ENCODE results near the gene STXBP2.

Gene STXBP2

DNA sequence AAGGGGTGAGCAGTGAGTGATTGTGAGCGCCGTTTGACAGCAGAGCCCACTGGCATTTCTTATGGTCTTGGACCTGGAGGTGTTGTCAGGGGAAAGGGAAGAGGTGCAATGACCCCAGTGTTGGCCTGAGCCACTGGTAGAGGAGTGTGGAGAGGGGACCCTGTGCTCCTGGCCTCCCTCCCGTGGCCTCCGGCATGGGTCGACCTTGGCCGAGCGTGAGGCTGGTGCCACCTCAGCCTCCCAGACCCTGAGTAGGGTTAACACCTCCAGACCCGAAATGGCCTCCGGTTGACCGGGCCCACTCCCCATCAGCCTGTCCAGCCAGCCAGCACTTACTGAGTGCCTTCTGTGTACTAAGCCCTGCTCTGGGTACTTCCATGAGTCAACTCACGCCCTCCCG is 50.3 kb downstream of the STXBP2 start:
- peak overlapping the region; percentile 15 for H3K27ac Mint-ChIP-seq
- no peaks in the 10 kb centered on the region for H3K27me3 Mint-ChIP-seq
- H3K9me3 Mint-ChIP-seq, result no peaks in the 10 kb centered on the region
- ATAC-seq, result peak; percentile 42
- no peak overlapping the region for H3K4me3 Mint-ChIP-seq
- H3K36me3 Mint-ChIP-seq, result peaks cover 34% of the 10 kb centered on the region
- H3K4me1 Mint-ChIP-seq, result peaks cover 10% of the 10 kb centered on the region

DNA sequence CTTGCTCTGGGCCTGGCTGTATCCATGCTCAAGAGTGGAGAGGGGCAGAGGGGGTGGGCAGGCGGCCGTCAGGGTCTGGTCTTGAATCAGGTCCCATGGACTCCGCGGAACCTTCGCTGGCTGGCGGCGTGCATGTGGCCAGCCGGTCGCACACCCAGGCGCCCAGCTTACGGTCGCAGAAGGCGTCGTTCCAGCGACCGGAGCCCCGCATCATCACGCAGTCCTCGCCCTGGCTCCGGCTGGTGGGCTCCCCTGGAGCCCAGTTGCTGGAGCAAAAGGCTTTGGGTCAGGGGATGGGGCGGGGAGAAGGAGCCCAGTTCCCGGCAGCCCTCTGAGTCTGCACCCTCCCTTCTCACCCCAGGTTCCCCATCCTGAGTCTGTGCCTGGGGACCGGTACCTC is 52.3 kb downstream of the STXBP2 start:
- Mint-ChIP-seq H3K27me3 (no peaks in the 10 kb centered on the region), H3K4me1 (peaks cover 3% of the 10 kb centered on the region), H3K4me3 (no peak overlapping the region), H3K27ac (no peak overlapping the region), H3K9me3 (no peaks in the 10 kb centered on the region), H3K36me3 (peaks cover 17% of the 10 kb centered on the region)
- no peak for ATAC-seq

DNA sequence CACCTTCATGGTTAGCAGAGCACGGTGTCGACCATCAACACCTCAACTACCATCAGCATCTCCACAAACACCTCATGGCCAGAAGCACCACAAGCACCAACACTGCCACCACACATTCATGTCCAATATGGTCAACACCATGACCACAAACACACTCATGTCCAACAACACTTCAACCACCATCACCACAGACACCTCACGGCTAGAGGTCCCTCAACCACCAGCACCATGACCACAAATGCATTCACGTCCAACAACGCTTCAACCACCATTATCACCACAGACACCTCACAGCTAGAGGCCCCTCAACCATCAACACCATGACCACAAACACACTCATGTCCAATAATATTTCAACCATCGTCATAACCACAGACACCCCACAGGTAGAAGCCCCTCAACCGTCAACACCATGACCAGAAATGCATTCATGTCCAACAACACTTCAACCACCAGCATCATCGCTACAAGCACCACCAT is 53.9 kb downstream of the STXBP2 start:
- Mint-ChIP-seq H3K4me1 (peaks cover 16% of the 10 kb centered on the region), H3K27ac (no peak overlapping the region), H3K9me3 (no peaks in the 10 kb centered on the region), H3K36me3 (peaks cover 17% of the 10 kb centered on the region), H3K4me3 (no peak overlapping the region), H3K27me3 (no peaks in the 10 kb centered on the region)
- no peak for ATAC-seq

DNA sequence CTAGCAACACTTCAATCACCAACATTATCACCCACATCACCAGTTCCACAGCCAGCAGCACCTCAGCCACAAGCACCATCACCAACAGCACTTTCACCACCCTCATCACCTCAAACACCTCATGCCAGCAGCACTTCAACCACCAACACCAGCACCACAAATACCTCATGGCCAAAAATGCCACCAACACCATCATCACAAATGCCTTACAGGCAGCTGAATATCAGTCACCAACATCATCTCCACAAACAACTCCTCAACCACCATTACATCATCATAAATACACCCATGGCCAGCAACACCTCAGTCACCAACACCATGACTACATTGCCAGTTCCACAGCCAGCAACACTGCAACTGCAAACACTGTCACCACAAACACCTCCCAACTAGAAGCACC is 54.6 kb downstream of the STXBP2 start:
- Mint-ChIP-seq H3K4me3 (no peak overlapping the region), H3K36me3 (peaks cover 20% of the 10 kb centered on the region), H3K27me3 (no peaks in the 10 kb centered on the region), H3K27ac (no peak overlapping the region), H3K4me1 (peaks cover 19% of the 10 kb centered on the region), H3K9me3 (peaks cover 1% of the 10 kb centered on the region)
- ATAC-seq, result no peak

DNA sequence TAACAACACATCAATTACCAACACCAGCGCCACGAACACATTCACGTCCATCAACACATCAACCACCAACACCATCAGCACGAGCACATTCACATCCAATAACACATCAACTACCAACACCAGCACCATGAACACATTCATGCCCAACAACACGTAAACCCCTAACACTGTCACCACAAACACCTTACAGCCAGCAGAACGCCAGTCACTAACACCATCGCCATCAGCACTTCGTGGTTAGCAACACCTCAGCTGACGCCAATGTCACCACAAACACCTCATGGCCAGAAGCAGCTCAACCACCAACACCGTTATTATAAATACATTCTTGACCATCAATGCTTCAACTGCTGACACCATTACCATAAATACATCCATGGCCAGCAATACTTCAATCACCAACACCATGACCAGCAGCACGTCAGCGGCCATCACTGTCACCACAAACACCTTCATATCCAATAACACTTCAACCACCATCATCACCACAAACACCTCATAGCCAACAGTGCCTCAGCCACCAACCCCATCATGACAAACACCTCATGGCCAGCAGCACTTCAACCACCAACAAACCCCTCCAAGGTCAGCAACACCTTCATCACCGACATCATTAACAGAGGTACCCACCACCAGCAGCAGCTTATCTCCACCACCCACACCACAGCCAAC is 55.6 kb downstream of the STXBP2 start:
- no peak overlapping the region for H3K27ac Mint-ChIP-seq
- H3K27me3 Mint-ChIP-seq, result no peaks in the 10 kb centered on the region
- ATAC-seq, result no peak
- H3K36me3 Mint-ChIP-seq, result peaks cover 27% of the 10 kb centered on the region
- peaks cover 2% of the 10 kb centered on the region for H3K9me3 Mint-ChIP-seq
- H3K4me3 Mint-ChIP-seq, result no peak overlapping the region
- H3K4me1 Mint-ChIP-seq, result peaks cover 28% of the 10 kb centered on the region

DNA sequence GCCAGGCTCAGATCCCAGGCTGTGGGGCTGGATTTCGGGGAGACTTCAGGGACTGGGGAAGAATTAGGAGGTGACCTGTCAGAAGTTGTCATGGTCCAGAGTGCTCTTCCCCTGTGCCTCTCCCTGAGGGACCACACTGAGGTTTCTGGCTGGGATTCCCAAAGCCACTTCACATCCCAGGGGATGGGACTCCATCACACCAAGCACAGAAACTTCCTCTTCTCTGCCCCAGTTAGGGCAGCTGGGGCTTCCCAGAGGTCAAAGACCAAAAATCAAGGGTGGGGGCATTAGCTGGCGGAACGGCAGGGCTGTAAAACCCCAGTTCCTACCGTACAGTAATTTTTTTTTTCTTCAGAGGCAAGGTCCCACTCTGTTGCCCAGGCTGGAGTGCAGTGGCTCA is 57.6 kb downstream of the STXBP2 start:
- Mint-ChIP-seq H3K27ac (peak overlapping the region; percentile 67), H3K4me3 (peak overlapping the region; percentile 65), H3K9me3 (peaks cover 2% of the 10 kb centered on the region), H3K36me3 (peaks cover 46% of the 10 kb centered on the region), H3K4me1 (peaks cover 43% of the 10 kb centered on the region), H3K27me3 (no peaks in the 10 kb centered on the region)
- ATAC-seq, result peak; percentile 83
